HG02588 (cell line): ENCODE results near the gene AP4M1.

Experiments used
- ATAC-seq: cut with Tn5 transposase; IDR thresholded peaks from one replicate; pipeline ENCODE4 v1.9.1; 2021; ENCODE audit warnings: mild to moderate bottlenecking, moderate library complexity; ENCODE audit not compliant: unreplicated experiment

Gene AP4M1

GRCh38 chr7:100101016-100101862, at the start of gene AP4M1, which contains the start of gene MCM7:
Gene AP4M1 (plus strand): TSS chr7:100101643. CDS start chr7:100101715, 72 bp downstream.
Gene MCM7 (minus strand): TSS chr7:100101397. CDS start chr7:100101294, 103 bp downstream.
- ATAC-seq, result peak; percentile 77

DNA sequence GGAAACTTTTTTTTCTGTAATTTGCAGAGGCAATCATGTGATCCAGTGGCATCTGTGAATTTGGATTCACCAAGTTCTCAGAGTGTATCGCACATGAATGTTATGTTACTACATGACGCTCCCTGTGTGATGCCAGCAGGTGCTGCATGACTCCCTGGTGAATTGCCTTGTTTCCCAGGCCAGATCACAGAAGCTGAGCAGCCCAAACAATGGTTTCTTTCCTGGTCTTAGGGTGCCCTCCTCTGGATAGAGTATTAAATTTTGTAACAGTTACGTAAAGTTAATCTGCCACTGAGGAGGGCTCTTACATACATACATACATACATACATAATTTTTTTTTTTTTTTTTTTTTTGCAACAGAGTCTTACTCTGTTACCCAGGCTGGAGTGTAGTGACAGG, 48.2 kb upstream of the AP4M1 start:
- no peak for ATAC-seq

GRCh38 chr7:100057006-100057405, 44.4 kb upstream of the AP4M1 start:
- ATAC-seq, result no peak

DNA sequence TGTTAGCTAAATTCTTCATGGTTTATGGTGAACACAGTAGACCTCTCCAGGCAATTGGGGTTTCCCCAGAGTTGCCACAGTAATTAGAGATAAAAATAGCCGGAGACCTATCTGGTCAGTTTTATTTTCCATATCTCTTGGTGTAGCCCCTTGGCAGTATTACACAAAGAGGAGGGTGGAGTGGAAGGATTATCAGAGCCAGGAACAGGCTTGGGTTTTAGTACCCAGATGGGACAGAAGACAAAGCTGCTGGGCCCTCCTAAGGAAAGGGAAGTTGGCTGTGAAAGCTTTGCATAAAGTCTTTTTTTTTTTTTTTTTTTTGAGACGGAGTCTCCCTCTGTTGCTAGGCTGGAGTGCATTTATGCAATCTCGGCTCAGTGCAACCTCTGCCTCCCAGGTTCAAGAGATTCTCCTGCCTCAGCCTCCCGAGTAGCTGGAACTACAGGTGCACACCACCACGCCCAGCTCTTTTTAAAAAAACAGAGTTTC, 42.1 kb upstream of the AP4M1 start:
- no peak for ATAC-seq

GRCh38 chr7:100061518-100062193, 39.8 kb upstream of the AP4M1 start:
- ATAC-seq, result no peak

- no peak for ATAC-seq
Measured at GRCh38 chr7:100063376-100063775, 38.1 kb upstream of the AP4M1 start.

- no peak for ATAC-seq
Measured at GRCh38 chr7:100064162-100064561, 37.3 kb upstream of the AP4M1 start.

GRCh38 chr7:100065452-100066186, 35.8 kb upstream of the AP4M1 start:
- ATAC-seq, result no peak

GRCh38 chr7:100066953-100067352, 34.5 kb upstream of the AP4M1 start:
- ATAC-seq, result no peak

GRCh38 chr7:100069991-100070390, 31.5 kb upstream of the AP4M1 start:
- no peak for ATAC-seq

- ATAC-seq, result no peak
Measured at GRCh38 chr7:100071018-100071723, 30.3 kb upstream of the AP4M1 start.

DNA sequence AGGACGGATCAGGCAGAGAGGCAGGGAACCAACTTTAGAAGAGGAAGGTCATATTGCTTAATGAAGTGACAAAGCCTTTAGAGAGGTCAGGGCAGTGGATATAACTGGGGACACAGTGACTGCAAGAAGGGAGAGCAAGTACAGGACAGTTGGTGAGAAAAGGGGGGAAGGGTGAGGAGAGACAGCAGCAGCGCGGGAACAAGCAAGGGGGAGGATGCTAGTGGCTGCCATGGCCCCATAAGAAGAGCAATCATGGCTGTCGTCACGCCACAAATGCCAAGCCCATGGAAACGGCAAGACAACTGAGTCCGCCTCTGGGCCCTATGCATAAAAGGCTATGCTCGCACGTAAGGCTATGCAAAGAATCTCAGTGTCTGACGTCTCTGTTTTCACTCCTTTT, 29.0 kb upstream of the AP4M1 start:
- ATAC-seq, result no peak

DNA sequence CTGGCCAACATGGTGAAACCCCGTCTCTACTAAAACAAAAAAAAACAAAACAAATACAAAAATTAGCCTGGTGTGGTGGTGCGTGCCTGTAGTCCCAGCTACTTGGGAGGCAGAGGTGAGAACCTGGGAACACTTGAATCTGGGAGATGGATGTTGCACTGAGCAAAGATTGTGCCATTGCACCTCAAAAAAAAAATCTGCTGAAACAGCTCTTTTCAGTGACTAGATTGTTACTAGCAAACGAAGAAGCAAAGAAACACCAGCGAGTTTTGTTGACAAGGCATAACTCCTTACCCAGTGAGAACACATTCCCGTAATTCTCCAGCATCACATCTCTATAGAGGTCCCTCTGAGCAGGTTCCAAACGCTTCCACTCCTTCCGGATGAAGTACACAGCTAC, 26.6 kb upstream of the AP4M1 start:
- no peak for ATAC-seq

DNA sequence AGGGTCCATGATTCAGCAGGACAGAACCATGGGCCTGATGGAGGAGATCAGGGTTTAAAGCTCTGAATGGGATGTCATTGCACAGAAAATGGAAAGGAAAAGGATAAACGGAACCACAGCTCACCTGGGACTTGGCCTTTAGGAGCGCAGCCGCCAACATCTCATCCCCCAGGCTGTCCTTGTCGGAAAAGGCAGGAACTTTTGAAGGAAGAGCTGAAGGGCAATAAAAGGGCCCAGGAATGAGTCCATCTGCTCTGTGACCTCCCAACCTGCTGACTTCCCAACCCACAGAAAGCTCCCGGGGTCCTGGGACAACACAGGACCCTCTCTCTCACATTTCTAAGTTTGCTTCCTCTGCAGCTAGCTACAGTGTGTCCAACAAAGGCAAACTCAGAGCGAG, 26.0 kb upstream of the AP4M1 start:
- no peak for ATAC-seq

DNA sequence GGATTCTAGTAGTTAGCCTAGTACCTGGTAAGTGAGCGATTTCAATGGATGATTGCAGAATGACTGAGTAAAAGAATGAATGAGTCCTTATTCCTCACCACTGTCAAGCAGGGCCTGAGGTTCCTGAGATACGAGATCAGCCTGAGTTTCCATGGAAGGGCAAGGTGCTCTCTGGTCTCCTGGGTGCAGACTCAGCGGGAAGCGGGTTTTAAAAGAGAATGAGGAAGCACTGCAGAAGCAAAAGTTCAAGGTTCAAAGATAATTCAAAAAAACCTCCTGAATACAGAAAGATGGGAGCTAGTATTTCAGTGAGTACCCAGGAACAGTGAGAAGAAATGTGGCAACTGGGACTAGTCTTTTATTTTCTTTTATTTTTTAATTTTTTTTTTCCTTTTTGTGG, 24.2 kb upstream of the AP4M1 start:
- ATAC-seq, result no peak

- ATAC-seq, result no peak
Measured at GRCh38 chr7:100079024-100079560, 22.4 kb upstream of the AP4M1 start.

DNA sequence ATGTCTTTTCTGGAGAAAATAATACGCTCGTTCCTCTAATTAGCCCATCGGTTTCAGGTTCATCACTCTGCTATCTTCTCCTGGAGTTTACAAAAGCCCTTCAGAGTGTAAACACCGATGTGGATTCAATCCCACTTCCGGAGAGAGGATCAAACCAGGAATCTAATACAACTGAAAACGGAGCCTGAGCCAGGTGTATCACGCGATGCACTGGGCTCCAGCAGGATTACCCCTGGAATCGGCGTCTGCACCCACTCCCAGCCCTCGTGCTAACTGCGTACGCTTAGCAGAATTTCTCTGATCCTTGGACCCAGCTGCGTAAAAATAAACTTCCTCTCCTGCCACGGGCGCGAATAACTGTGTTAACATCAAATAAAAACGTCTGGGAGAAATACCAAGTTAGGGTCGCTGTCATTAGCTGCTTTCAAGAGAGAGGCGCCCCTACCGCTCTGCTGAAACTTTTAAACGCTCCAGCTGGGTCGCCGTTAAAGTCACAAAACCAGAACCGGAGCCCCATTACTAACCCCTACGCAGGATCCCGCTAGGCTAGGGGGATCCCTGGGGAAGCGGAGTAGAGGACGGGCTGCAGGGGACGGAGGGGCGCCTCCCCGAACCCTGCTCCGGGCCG, 20.4 kb upstream of the AP4M1 start:
- ATAC-seq, result no peak

GRCh38 chr7:100081535-100082102, 19.8 kb upstream of the AP4M1 start, which contains the start of gene ZNF3:
Gene ZNF3 (minus strand): TSS chr7:100081723. CDS start chr7:100077357, 4,366 bp downstream.
- ATAC-seq, result peak; percentile 82

DNA sequence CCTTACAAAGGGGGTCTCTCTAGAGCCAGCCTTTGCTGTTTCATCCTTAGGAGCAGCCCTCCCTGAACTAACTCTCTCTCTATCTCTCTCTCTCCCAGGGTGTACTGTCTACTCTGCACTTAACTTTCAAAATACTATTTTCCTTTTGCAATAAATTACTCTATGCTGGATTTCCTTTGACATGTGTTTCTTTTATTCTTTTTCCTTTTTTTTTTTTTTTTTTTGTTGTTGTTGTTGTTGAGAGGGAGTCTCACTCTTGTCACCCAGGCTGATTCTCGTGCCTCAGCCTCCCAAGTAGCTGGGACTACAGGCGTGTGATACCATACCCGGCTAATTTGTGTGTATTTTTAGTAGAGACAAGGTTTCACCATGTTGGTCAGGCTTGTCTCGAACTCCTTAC, 18.5 kb upstream of the AP4M1 start:
- no peak for ATAC-seq

DNA sequence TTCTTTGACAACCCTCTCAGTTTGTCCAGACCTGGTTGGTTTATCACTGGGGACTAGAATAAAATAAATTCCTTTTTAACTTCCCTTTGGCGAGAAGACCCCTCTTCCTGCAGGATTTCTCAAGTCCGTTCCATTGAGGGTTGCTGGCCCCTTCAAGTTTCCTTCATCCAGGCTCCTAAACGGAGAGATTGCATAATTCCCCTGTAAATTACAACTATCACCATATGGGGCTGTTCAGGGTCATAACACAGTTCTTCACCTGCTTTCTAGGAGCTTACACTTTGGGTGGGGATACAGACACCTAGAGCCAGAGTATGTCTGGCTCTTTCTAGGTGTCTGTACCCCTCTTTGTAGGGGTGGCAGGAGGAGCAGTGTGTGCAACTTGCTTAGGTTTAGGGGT, 15.9 kb upstream of the AP4M1 start:
- ATAC-seq, result no peak
